KMS-11 (cell line): ENCODE measurements around the gene ORAI1.
"Not testable (repeated sequence)": the region's sequence is repeated elsewhere in the genome, so short reads cannot be mapped to it uniquely, and the experiment has no call there.

Source experiments
- H2AFZ ChIP-seq: fragments of 200-600 bp; sonication (generic); 2 replicates; pipeline ENCODE4 v1.6.1; 2016; ENCODE audit warnings: antibody characterized with exemption, mixed run types, low read depth
- H3K27ac ChIP-seq: fragments of 200-600 bp; sonication (generic); 2 replicates; pipeline ENCODE4 v1.6.1; 2016; ENCODE audit warnings: mild to moderate bottlenecking, mixed run types
- H3K27me3 ChIP-seq: fragments of 200-600 bp; sonication (generic); 2 replicates; pipeline ENCODE4 v1.6.1; 2017; ENCODE audit warnings: mild to moderate bottlenecking, low read depth, mixed run types, moderate library complexity; ENCODE audit not compliant: insufficient read depth
- H3K36me3 ChIP-seq: fragments of 200-600 bp; sonication (generic); 2 replicates; pipeline ENCODE4 v1.6.1; 2017; ENCODE audit warnings: mild to moderate bottlenecking, mixed run types; ENCODE audit not compliant: insufficient read depth
- H3K4me1 ChIP-seq: fragments of 200-600 bp; sonication (generic); 2 replicates; pipeline ENCODE4 v1.6.1; 2016; ENCODE audit warnings: mild to moderate bottlenecking, low read depth, mixed run types; ENCODE audit not compliant: poor library complexity, severe bottlenecking
- H3K4me2 ChIP-seq: fragments of 200-600 bp; sonication (generic); 2 replicates; pipeline ENCODE4 v1.7.0; 2016; ENCODE audit warnings: mild to moderate bottlenecking, mixed run types
- H3K4me3 ChIP-seq: fragments of 200-600 bp; sonication (generic); IDR thresholded peaks from 2 replicates; pipeline ENCODE4 v1.6.1; 2017; ENCODE audit warnings: low read depth, low read length, mixed read lengths; ENCODE audit not compliant: insufficient read depth
- H3K79me2 ChIP-seq: fragments of 200-600 bp; sonication (generic); 2 replicates; pipeline ENCODE4 v1.6.1; 2016; ENCODE audit warnings: low read depth, mixed run types; ENCODE audit not compliant: insufficient read depth
- H3K9ac ChIP-seq: fragments of 200-600 bp; sonication (generic); 2 replicates; pipeline ENCODE4 v1.6.1; 2016; ENCODE audit warnings: mild to moderate bottlenecking, mixed run types
- H4K20me1 ChIP-seq: fragments of 200-600 bp; sonication (generic); 2 replicates; pipeline ENCODE4 v1.6.1; 2016; ENCODE audit warnings: mild to moderate bottlenecking, mixed run types; ENCODE audit not compliant: insufficient read depth
- TF ChIP-seq, protein P1 (sequence below): fragments of 200-600 bp; sonication (generic); conservative IDR thresholded peaks from 2 replicates; pipeline ENCODE4 v1.6.1; 2017; ENCODE audit warnings: low read depth, mild to moderate bottlenecking, antibody characterized with exemption, low read length, moderate library complexity, mixed read lengths

ORAI1 gene

DNA sequence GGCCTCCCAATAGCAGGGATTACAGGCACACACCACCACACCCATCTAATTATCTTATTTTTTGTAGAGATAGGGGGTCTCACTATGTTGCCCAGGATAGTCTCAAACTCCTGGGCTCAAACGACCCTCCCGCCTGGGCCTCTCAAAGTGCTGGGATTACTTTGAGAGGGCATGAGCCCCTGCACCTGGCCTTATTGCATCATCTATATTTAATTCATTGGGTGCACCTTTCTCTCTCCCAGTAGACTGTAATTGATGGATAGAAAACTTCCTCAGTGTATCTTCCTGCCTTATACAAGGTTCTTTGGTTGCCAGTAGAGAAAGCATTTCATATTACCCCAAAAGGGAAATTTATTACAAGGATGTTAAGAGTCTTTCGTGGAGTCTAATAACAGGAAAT, 52.0 kb downstream of the ORAI1 start:
- TF ChIP-seq, protein P1, sequence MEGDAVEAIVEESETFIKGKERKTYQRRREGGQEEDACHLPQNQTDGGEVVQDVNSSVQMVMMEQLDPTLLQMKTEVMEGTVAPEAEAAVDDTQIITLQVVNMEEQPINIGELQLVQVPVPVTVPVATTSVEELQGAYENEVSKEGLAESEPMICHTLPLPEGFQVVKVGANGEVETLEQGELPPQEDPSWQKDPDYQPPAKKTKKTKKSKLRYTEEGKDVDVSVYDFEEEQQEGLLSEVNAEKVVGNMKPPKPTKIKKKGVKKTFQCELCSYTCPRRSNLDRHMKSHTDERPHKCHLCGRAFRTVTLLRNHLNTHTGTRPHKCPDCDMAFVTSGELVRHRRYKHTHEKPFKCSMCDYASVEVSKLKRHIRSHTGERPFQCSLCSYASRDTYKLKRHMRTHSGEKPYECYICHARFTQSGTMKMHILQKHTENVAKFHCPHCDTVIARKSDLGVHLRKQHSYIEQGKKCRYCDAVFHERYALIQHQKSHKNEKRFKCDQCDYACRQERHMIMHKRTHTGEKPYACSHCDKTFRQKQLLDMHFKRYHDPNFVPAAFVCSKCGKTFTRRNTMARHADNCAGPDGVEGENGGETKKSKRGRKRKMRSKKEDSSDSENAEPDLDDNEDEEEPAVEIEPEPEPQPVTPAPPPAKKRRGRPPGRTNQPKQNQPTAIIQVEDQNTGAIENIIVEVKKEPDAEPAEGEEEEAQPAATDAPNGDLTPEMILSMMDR: no peak
- Histone ChIP-seq H3K79me2 (no peaks in the 10 kb centered on the region), H3K27me3 (no peaks in the 10 kb centered on the region), H3K4me3 (no peak overlapping the region), H3K27ac (no peak overlapping the region), H2AFZ (no peak overlapping the region), H3K36me3 (no peaks in the 10 kb centered on the region), H3K4me2 (no peak overlapping the region), H3K4me1 (no peaks in the 10 kb centered on the region), H3K9ac (no peak overlapping the region), H4K20me1 (no peaks in the 10 kb centered on the region)

DNA sequence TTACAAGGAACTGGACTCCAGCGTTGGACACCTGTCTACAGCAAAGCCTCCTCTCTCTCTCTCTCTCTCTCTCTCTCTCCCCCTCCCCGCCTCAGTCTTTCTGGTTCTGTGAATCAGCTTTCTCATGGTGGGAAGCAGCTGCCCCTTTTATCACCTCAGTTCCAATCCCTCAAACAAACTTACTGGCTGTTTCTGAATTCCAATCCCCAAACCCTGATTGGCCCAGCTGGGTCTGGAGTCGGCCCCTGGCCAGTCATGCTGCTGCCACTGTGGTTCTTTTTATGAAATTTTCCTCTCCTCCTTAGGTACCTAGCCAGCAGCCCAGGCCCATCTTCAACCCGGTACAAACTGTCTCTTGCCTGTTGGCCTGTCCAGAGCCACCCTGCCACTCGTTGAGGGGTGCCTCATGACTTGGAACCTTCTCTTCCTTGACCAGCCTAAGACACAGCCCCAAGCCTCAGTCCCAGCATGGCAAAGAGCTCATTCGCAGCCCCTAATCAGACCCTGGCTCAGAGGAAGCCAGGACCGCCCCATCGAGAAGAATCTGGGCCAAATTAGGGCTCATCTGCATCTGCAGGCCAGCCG, 52.5 kb downstream of the ORAI1 start:
- Histone ChIP-seq H3K27me3 (no peaks in the 10 kb centered on the region), H3K79me2 (no peaks in the 10 kb centered on the region), H3K27ac (no peak overlapping the region), H2AFZ (no peak overlapping the region), H3K36me3 (no peaks in the 10 kb centered on the region), H3K4me2 (no peak overlapping the region), H3K9ac (no peak overlapping the region), H4K20me1 (no peaks in the 10 kb centered on the region), H3K4me1 (no peaks in the 10 kb centered on the region), H3K4me3 (no peak overlapping the region)
- TF ChIP-seq, protein P1: no peak

DNA sequence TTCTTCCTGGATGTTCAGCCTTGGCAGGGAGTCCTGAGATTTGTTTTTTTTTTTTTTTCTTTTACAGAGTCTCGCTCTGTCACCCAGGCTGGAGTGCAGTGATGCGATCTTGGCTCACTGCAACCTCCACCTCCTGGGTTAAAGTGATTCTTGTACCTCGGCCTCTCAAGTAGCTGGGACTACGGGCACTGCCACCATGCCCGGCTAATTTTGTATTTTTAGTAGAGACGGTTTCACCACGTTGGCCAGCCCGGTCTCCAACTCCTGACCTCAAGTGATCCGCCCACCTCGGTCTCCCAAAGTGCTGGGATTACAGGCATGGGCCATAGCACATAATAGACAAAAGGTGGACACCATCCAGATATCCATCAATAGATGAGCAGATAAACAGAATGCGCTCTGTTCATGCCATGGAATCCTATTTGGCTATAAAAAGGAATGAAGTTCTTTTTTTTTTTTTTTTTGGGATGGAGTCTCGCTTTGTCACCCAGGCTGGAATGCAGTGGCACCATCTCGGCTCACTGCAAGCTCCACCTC, 53.4 kb downstream of the ORAI1 start:
- not testable (repeated sequence) for H3K27ac ChIP-seq, H3K36me3 ChIP-seq, H3K27me3 ChIP-seq, H3K79me2 ChIP-seq, H4K20me1 ChIP-seq, H3K4me2 ChIP-seq, H3K4me3 ChIP-seq, H3K9ac ChIP-seq, H2AFZ ChIP-seq, H3K4me1 ChIP-seq

DNA sequence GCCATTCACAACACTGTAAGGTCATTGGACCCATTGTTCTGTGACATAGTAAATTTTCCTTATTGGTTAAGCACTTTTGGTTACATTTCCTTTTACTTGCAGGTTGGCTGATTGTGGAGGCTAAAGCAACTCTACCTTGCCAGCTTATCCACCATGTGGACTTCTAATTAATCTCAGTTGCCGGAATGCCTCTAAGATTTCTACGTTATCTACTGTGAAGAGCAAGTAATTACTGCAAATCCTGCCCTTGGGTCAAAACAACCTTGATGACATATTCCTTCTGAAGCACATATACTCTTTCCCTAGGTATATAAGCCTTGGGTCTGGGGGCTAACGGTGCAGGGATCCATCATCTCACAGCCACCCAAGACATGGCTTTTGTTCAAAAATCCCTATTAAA, 62.6 kb downstream of the ORAI1 start:
- Histone ChIP-seq H3K4me3 (no peak overlapping the region), H4K20me1 (no peaks in the 10 kb centered on the region), H3K27ac (no peak overlapping the region), H3K9ac (no peak overlapping the region), H3K4me2 (no peak overlapping the region), H3K79me2 (no peaks in the 10 kb centered on the region), H2AFZ (no peak overlapping the region), H3K27me3 (no peaks in the 10 kb centered on the region), H3K4me1 (peaks cover 9% of the 10 kb centered on the region), H3K36me3 (no peaks in the 10 kb centered on the region)
- TF ChIP-seq, protein P1: no peak

DNA sequence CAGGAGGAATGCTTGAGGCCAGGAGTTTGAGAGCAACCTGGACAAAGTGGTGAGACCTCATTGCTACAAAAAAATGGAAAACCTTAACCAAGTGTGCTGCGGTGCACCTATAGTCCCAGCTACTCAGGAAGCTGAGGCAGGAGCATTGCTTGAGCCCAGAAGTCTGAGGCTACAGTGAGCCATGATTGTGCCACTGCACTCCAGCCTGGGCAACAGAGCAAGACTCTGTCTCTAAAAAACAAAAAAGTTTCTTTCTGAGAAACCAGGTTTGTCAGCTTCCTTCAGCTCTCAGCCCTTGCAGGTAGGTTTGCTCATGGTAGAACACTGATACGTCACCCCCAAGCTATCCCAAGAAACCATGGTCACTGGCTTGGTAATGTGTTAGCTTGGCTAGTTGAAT, 63.1 kb downstream of the ORAI1 start:
- peaks cover 9% of the 10 kb centered on the region for H3K4me1 ChIP-seq
- no peak overlapping the region for H3K27ac ChIP-seq
- H3K27me3 ChIP-seq: no peaks in the 10 kb centered on the region
- no peak overlapping the region for H3K9ac ChIP-seq
- no peak overlapping the region for H3K4me3 ChIP-seq
- no peaks in the 10 kb centered on the region for H3K79me2 ChIP-seq
- H2AFZ ChIP-seq: no peak overlapping the region
- H3K4me2 ChIP-seq: no peak overlapping the region
- no peaks in the 10 kb centered on the region for H4K20me1 ChIP-seq
- H3K36me3 ChIP-seq: no peaks in the 10 kb centered on the region
- TF ChIP-seq, protein P1: no peak
